ENCODE results near the gene ATP6V1F. TPM values are rescaled to one million over a fixed set of nuclear protein-coding genes. Genes with fewer than 3 reads are reported as not detected.

ATP6V1F gene
- total RNA-seq, 4 donors from 2014 or later = 67.7 to 101 (median 84.5) TPM

GRCh38 chr7:128842674-128843641, 19.7 kb upstream of the ATP6V1F start:
- H3K4me1 ChIP-seq = peaks cover 0 to 16% (median 0%) of the 10 kb centered on the region in 3 donors
- peaks cover 0 to 100% of the 10 kb centered on the region in 2 donors for H3K36me3 ChIP-seq
- no peak overlapping the region for H3K4me3 ChIP-seq
- no peaks in the 10 kb centered on the region for H3K9me3 ChIP-seq
- H3K27ac ChIP-seq = peak overlapping the region in 3 of 4 donors; percentile 59 to 96 (median 94)
- WGBS, 2 donors (ENCODE audit: low coverage in 1 of 2) = no CpG with 5 or more reads among the region's 38 CpGs
- no peak for TF ChIP-seq CTCF (IDR thresholded peaks at IDR 0.05)
- TF ChIP-seq EP300 (IDR thresholded peaks at IDR 0.05) = no peak
- no peak for TF ChIP-seq POLR2AphosphoS5 (IDR thresholded peaks at IDR 0.05)
- no peak for TF ChIP-seq POLR2A (IDR thresholded peaks at IDR 0.05)
- no peaks in the 10 kb centered on the region for H3K27me3 ChIP-seq
- ATAC-seq = no peak

GRCh38 chr7:128843938-128844621, 18.6 kb upstream of the ATP6V1F start:
- no peak for ATAC-seq
- peaks cover 0 to 100% of the 10 kb centered on the region in 2 donors for H3K36me3 ChIP-seq
- no peak for TF ChIP-seq CTCF (IDR thresholded peaks at IDR 0.05)
- TF ChIP-seq POLR2A (IDR thresholded peaks at IDR 0.05) = no peak
- no peak for TF ChIP-seq POLR2AphosphoS5 (IDR thresholded peaks at IDR 0.05)
- no peak for TF ChIP-seq EP300 (IDR thresholded peaks at IDR 0.05)
- no peaks in the 10 kb centered on the region for H3K27me3 ChIP-seq
- H3K9me3 ChIP-seq = no peaks in the 10 kb centered on the region
- peak overlapping the region in 3 of 4 donors; percentile 48 to 59 (median 51) for H3K27ac ChIP-seq
- WGBS, 2 donors (ENCODE audit: low coverage in 1 of 2) = no CpG with 5 or more reads among the region's 17 CpGs
- no peak overlapping the region for H3K4me3 ChIP-seq
- H3K4me1 ChIP-seq = peaks cover 0 to 16% (median 0%) of the 10 kb centered on the region in 3 donors

- Histone ChIP-seq H3K36me3 (peaks cover 0 to 100% of the 10 kb centered on the region in 2 donors), H3K27ac (peak overlapping the region in 3 of 4 donors; percentile 35 to 51 (median 48))
- WGBS, 2 donors (ENCODE audit: low coverage in 1 of 2) = 80% methylated on average over 1 of the region's 25 CpGs; no CpG with 5 or more reads in 1 of the 2 donors
These were observed 17.8 kb upstream of the ATP6V1F start for GRCh38 chr7:128844777-128845311.

GRCh38 chr7:128845475-128845874, 17.2 kb upstream of the ATP6V1F start:
- 50% methylated on average over 2 of the region's 5 CpGs; no CpG with 5 or more reads in 1 of the 2 donors for WGBS, 2 donors (ENCODE audit: low coverage in 1 of 2)
- Histone ChIP-seq H3K4me1 (peaks cover 0 to 16% (median 0%) of the 10 kb centered on the region in 3 donors), H3K4me3 (no peak overlapping the region), H3K27me3 (no peaks in the 10 kb centered on the region), H3K9me3 (no peaks in the 10 kb centered on the region), H3K36me3 (peaks cover 0 to 100% of the 10 kb centered on the region in 2 donors), H3K27ac (peak overlapping the region in 3 of 4 donors; percentile 35 to 51 (median 48))
- no peak for TF ChIP-seq POLR2A (IDR thresholded peaks at IDR 0.05)
- no peak for TF ChIP-seq EP300 (IDR thresholded peaks at IDR 0.05)
- TF ChIP-seq POLR2AphosphoS5 (IDR thresholded peaks at IDR 0.05) = no peak
- TF ChIP-seq CTCF (IDR thresholded peaks at IDR 0.05) = no peak
- no peak for ATAC-seq

More at GRCh38 chr7:128844777-128845311, 17.8 kb upstream of the ATP6V1F start:
- Histone ChIP-seq H3K4me3 (no peak overlapping the region), H3K9me3 (no peaks in the 10 kb centered on the region), H3K4me1 (peaks cover 0 to 16% (median 0%) of the 10 kb centered on the region in 3 donors), H3K27me3 (no peaks in the 10 kb centered on the region)
- no peak for ATAC-seq
- TF ChIP-seq EP300 (IDR thresholded peaks at IDR 0.05) (no peak), CTCF (IDR thresholded peaks at IDR 0.05) (no peak), POLR2AphosphoS5 (IDR thresholded peaks at IDR 0.05) (no peak), POLR2A (IDR thresholded peaks at IDR 0.05) (no peak)

All from gastroesophageal sphincter (tissue), 4 donors.